H1 (cell line): ENCODE data around the gene LYPD6B. TPM values are rescaled to one million over a fixed set of nuclear protein-coding genes. Genes with fewer than 3 reads are reported as not detected.

Source experiments
- CTCF ChIA-PET: fragments of 300-600 bp; sonication (Branson Sonifier 250); formaldehyde crosslinking; loops from one replicate; lab custom pipeline; 2021; ENCODE audit not compliant: partially characterized antibody; lab: Charles Lee
- POLR2A ChIA-PET: fragments of 300-600 bp; sonication (Branson Sonifier 250); formaldehyde crosslinking; loops from one replicate; lab custom pipeline; 2021; ENCODE audit warnings: inconsistent platforms; ENCODE audit not compliant: partially characterized antibody; lab: Charles Lee
- DNase-seq, 2 experiments: peaks; one replicate each; pipeline versions ENCODE4 v3.0.0 to v3.0.0-alpha.2; 2010 to 2022; ENCODE audit warnings: low spot score in 2 of 2, low read depth in 1 of 2, mixed read lengths in 1 of 2
- FAIRE-seq: peaks from 2 replicates; lab custom pipeline; 2011; peaks lifted over from hg19 to GRCh38; lab: Jason Lieb, UNC
- H2AFZ ChIP-seq: 2 replicates; pipeline ENCODE4 v1.8.1; 2012; ENCODE audit warnings: low read length, inconsistent platforms
- H2AK5ac ChIP-seq: 2 replicates; pipeline ENCODE4 v1.6.1; 2013; ENCODE audit warnings: low read depth, low read length
- H2BK120ac ChIP-seq: replicated peaks from 2 replicates; pipeline ENCODE3; 2013; ENCODE audit warnings: low read depth, low read length, inconsistent platforms
- H2BK12ac ChIP-seq: 2 replicates; pipeline ENCODE4 v1.6.1; 2013; ENCODE audit warnings: low read depth, low read length
- H2BK15ac ChIP-seq: 2 replicates; pipeline ENCODE4 v1.6.1; 2013; ENCODE audit warnings: low read length
- H2BK20ac ChIP-seq: 2 replicates; pipeline ENCODE4 v1.6.1; 2013; ENCODE audit warnings: low read length
- H2BK5ac ChIP-seq: 2 replicates; pipeline ENCODE4 v1.6.1; 2013; ENCODE audit warnings: low read depth, low read length
- H3K14ac ChIP-seq: 2 replicates; pipeline ENCODE4 v1.6.1; 2013; ENCODE audit warnings: inconsistent platforms; ENCODE audit not compliant: insufficient read length
- H3K18ac ChIP-seq: 2 replicates; pipeline ENCODE4 v1.6.1; 2013; ENCODE audit warnings: low read length; ENCODE audit errors: extremely low read depth
- H3K23ac ChIP-seq: 2 replicates; pipeline ENCODE4 v1.6.1; 2013; ENCODE audit warnings: inconsistent platforms; ENCODE audit not compliant: insufficient read length
- H3K23me2 ChIP-seq: 2 replicates; pipeline ENCODE4 v1.6.1; 2013; ENCODE audit warnings: low read depth, low read length
- H3K27ac ChIP-seq: 2 replicates; pipeline ENCODE4 v1.6.1; 2011; ENCODE audit warnings: low read depth, low read length, inconsistent platforms
- H3K27me3 ChIP-seq, 4 experiments: replicated peaks in 1 of 4; 1 replicate in 1 of 4; 2 replicates in 3 of 4; pipeline versions ENCODE4 v1.6.1 to v1.8.1; 2011 to 2013; ENCODE audit warnings: low read length in 3 of 4, mild to moderate bottlenecking in 3 of 4, inconsistent platforms in 2 of 4, mixed read lengths in 2 of 4, moderate library complexity in 1 of 4; ENCODE audit not compliant: control insufficient read depth in 3 of 4, insufficient read depth in 3 of 4; ENCODE audit errors: extremely low read depth in 1 of 4
- H3K36me3 ChIP-seq, 4 experiments: 2 replicates each; pipeline versions ENCODE4 v1.6.1 to v1.8.1; 2011 to 2013; ENCODE audit warnings: mild to moderate bottlenecking in 4 of 4, low read length in 3 of 4, moderate library complexity in 2 of 4, control low read depth in 1 of 4, inconsistent platforms in 1 of 4; ENCODE audit not compliant: insufficient read depth in 4 of 4, control insufficient read depth in 2 of 4
- H3K4ac ChIP-seq: replicated peaks from 2 replicates; pipeline ENCODE3; 2013; ENCODE audit warnings: low read length, low read depth, mixed read lengths, inconsistent platforms; ENCODE audit not compliant: insufficient read length
- H3K4me1 ChIP-seq, 4 experiments: replicated peaks in 1 of 4; 1 replicate in 1 of 4; 2 replicates in 3 of 4; pipeline versions ENCODE4 v1.6.1 to v1.8.1; 2011 to 2013; ENCODE audit warnings: low read length in 3 of 4, inconsistent platforms in 2 of 4, mixed read lengths in 1 of 4; ENCODE audit not compliant: insufficient read depth in 4 of 4, control insufficient read depth in 3 of 4
- H3K4me2 ChIP-seq, 2 experiments: 2 replicates each; pipeline versions ENCODE4 v1.6.1 to v1.8.1; 2011 to 2013; ENCODE audit warnings: low read depth in 2 of 2, low read length in 2 of 2, control low read depth in 1 of 2, inconsistent platforms in 1 of 2, mild to moderate bottlenecking in 1 of 2; ENCODE audit not compliant: insufficient read depth in 1 of 2
- H3K4me3 ChIP-seq, 4 experiments: fragments of 200-600, 300-600 bp in 1 of 4; sonication (generic), shearing (Covaris generic), sonication (Bioruptor Twin) in 1 of 4; 2 replicates each; pipeline versions ENCODE4 v1.5.1 to v1.8.1; 2011 to 2016; ENCODE audit warnings: low read length in 4 of 4, low read depth in 3 of 4, control low read depth in 2 of 4, inconsistent platforms in 2 of 4, mild to moderate bottlenecking in 2 of 4, mixed read lengths in 1 of 4, moderate library complexity in 1 of 4; ENCODE audit not compliant: insufficient read depth in 2 of 4; ENCODE audit errors: extremely low read depth in 1 of 4
- H3K56ac ChIP-seq: replicated peaks from 2 replicates; pipeline ENCODE3; 2013; ENCODE audit warnings: low read depth, mild to moderate bottlenecking, mixed read lengths, low read length, inconsistent platforms; ENCODE audit not compliant: insufficient read length
- H3K79me1 ChIP-seq: 2 replicates; pipeline ENCODE4 v1.6.1; 2013; ENCODE audit warnings: low read depth, low read length, control low read depth
- H3K79me2 ChIP-seq, 2 experiments: 2 replicates each; pipeline versions ENCODE4 v1.6.1 to v1.8.1; 2012 to 2013; ENCODE audit warnings: low read length in 2 of 2, mild to moderate bottlenecking in 2 of 2, inconsistent platforms in 1 of 2; ENCODE audit not compliant: insufficient read depth in 2 of 2, control insufficient read depth in 1 of 2
- H3K9ac ChIP-seq, 4 experiments: replicated peaks in 1 of 4; 1 replicate in 1 of 4; 2 replicates in 3 of 4; pipeline versions ENCODE4 v1.6.1 to v1.8.1; 2011 to 2013; ENCODE audit warnings: low read depth in 3 of 4, low read length in 3 of 4, control low read depth in 2 of 4, mild to moderate bottlenecking in 2 of 4, moderate library complexity in 2 of 4, inconsistent platforms in 1 of 4; ENCODE audit errors: extremely low read depth in 1 of 4
- H3K9me3 ChIP-seq, 2 experiments: 2 replicates each; pipeline versions ENCODE4 v1.6.1 to v1.8.1; 2012 to 2013; ENCODE audit warnings: mild to moderate bottlenecking in 2 of 2, moderate library complexity in 2 of 2, control low read depth in 1 of 2, inconsistent platforms in 1 of 2, low read depth in 1 of 2, low read length in 1 of 2, mixed read lengths in 1 of 2; ENCODE audit not compliant: insufficient read depth in 2 of 2
- H4K20me1 ChIP-seq, 2 experiments: replicated peaks in 1 of 2; 2 replicates each; pipeline versions ENCODE3 to v1.8.1; 2011 to 2013; ENCODE audit warnings: inconsistent platforms in 2 of 2, low read length in 2 of 2, mild to moderate bottlenecking in 1 of 2; ENCODE audit not compliant: insufficient read depth in 2 of 2, control insufficient read depth in 1 of 2
- H4K5ac ChIP-seq: 2 replicates; pipeline ENCODE4 v1.6.1; 2013; ENCODE audit warnings: low read length, low read depth, mixed read lengths, inconsistent platforms; ENCODE audit not compliant: insufficient read length
- H4K8ac ChIP-seq: 2 replicates; pipeline ENCODE4 v1.8.0; 2013; ENCODE audit warnings: mild to moderate bottlenecking, moderate library complexity, low read length, inconsistent platforms; ENCODE audit not compliant: insufficient read depth; ENCODE audit errors: extremely low read depth
- H4K91ac ChIP-seq: replicated peaks from 2 replicates; pipeline ENCODE3; 2013; ENCODE audit warnings: low read length, mixed read lengths, inconsistent platforms; ENCODE audit not compliant: insufficient read length
- BCL11A ChIP-seq, 2 experiments: IDR thresholded peaks; one replicate each; pipeline ENCODE4 v1.6.1; 2011; ENCODE audit warnings: low read depth in 2 of 2, low read length in 2 of 2, mild to moderate bottlenecking in 2 of 2
- FOSL1 ChIP-seq: IDR thresholded peaks from 2 replicates; pipeline ENCODE4 v1.6.1; 2011; ENCODE audit warnings: mild to moderate bottlenecking, low read depth, low read length, moderate library complexity; ENCODE audit not compliant: insufficient read depth
- GABPA ChIP-seq: IDR thresholded peaks from 2 replicates; pipeline ENCODE4 v1.6.1; 2011; ENCODE audit warnings: mild to moderate bottlenecking, low read length, moderate library complexity, borderline replicate concordance; ENCODE audit not compliant: insufficient read depth
- GTF2F1 ChIP-seq: IDR thresholded peaks from 2 replicates; pipeline ENCODE4 v1.6.1; 2012; ENCODE audit warnings: low read depth, low read length, improper control_type of control experiment, borderline replicate concordance
- KDM1A ChIP-seq: fragments of 200-600, 300-600 bp; sonication (generic); IDR thresholded peaks from 2 replicates; pipeline ENCODE4 v1.7.1; 2016; ENCODE audit warnings: mild to moderate bottlenecking, low read length, borderline replicate concordance
- RNF2 ChIP-seq: fragments of 200-900, 300-1000 bp; sonication (generic); IDR thresholded peaks from 2 replicates; pipeline ENCODE4 v1.7.1; 2016; ENCODE audit warnings: borderline replicate concordance, low read depth, mild to moderate bottlenecking, antibody characterized with exemption, low read length; ENCODE audit not compliant: poor library complexity, severe bottlenecking; ENCODE audit errors: missing control alignments
- SP4 ChIP-seq: IDR thresholded peaks from 2 replicates; pipeline ENCODE4 v1.6.1; 2012; ENCODE audit warnings: low read length, inconsistent platforms
- SRF ChIP-seq: IDR thresholded peaks from 2 replicates; pipeline ENCODE4 v1.6.1; 2011; ENCODE audit warnings: mild to moderate bottlenecking, low read depth, low read length, moderate library complexity
- TAF1 ChIP-seq: IDR thresholded peaks from 2 replicates; pipeline ENCODE4 v1.6.1; 2011; ENCODE audit warnings: mild to moderate bottlenecking, low read depth, low read length
- TCF12 ChIP-seq: IDR thresholded peaks from 2 replicates; pipeline ENCODE4 v1.6.1; 2011; ENCODE audit warnings: low read depth, mild to moderate bottlenecking, low read length
- WGBS, 2 experiments: shearing (Covaris generic) in 1 of 2; methylation state at CpG; one replicate each; pipeline versions ENCODE4 v1.1.6 to v1.1.7; 2013 to 2015; ENCODE audit warnings: low lambda C conversion rate in 2 of 2, mixed read lengths in 2 of 2, inconsistent platforms in 1 of 2, low coverage in 1 of 2, missing lambda C conversion rate in 1 of 2; ENCODE audit not compliant: insufficient replicate concordance in 2 of 2, insufficient coverage in 1 of 2, insufficient read length in 1 of 2; ENCODE audit errors: extremely low coverage in 1 of 2, missing lambda C conversion rate in 1 of 2; 5-methylcytosine and 5-hydroxymethylcytosine counted together
- polyA plus RNA-seq, 7 experiments: library from polyadenylated mRNA; depleted of rRNA in 3 of 7; stranded (reverse) in 5 of 7; unstranded in 2 of 7; fragments of >200 nt in 5 of 7; fragments of 200-250 nt in 2 of 7; gene quantifications; 1 replicate in 5 of 7; 2 replicates in 1 of 7; 4 replicates in 1 of 7; pipeline versions ENCODE4 v1.2.1 to v1.2.3, GENCODE V29; 2011 to 2013; ENCODE audit warnings: missing spikeins in 2 of 7, mixed read lengths in 2 of 7
- total RNA-seq: library from RNA; stranded (reverse); fragmentation: NEBNext Ultra II Directional; extraction: Animal tissue kit (Norgen Biotek cat#: 25700); gene quantifications from 2 replicates; pipeline ENCODE4 v1.2.1, GENCODE V29; 2021

Gene LYPD6B
- total and polyA plus RNA-seq, 2 of the 8 experiments (the other 6 are each of a cell fraction or from before 2014, with no cell fraction given), result 2.2 to 3.5 TPM

GRCh38 chr2:149188291-149188690 lies 149.8 kb downstream of the LYPD6B start:
- POLR2A ChIA-PET, result no interaction called here
- no peaks in the 10 kb centered on the region for H3K4me1 ChIP-seq
- no peak overlapping the region for H3K4me3 ChIP-seq
- H3K79me2 ChIP-seq, result no peaks in the 10 kb centered on the region
- H3K18ac ChIP-seq, result no peak overlapping the region
- H4K20me1 ChIP-seq, result no peaks in the 10 kb centered on the region
- H3K9me3 ChIP-seq, result no peaks in the 10 kb centered on the region
- no peak for TF ChIP-seq GABPA
- TF ChIP-seq RNF2, result no peak
- no peak for TF ChIP-seq FOSL1
- no peak for TF ChIP-seq SRF
- TF ChIP-seq SP4, result no peak
- no peak for TF ChIP-seq GTF2F1
- TF ChIP-seq TCF12, result no peak
- no peak for TF ChIP-seq BCL11A (IDR thresholded peaks at IDR 0.05; ENCODE audit: low read depth in 2 of 2, low read length in 2 of 2)
- no peak for TF ChIP-seq TAF1
- TF ChIP-seq KDM1A, result no peak
- no peaks in the 10 kb centered on the region for H3K27me3 ChIP-seq
- H3K9ac ChIP-seq, result no peak overlapping the region
- no peak overlapping the region for H2BK12ac ChIP-seq
- DNase-seq, result no peak
- H2BK120ac ChIP-seq, result no peak overlapping the region
- H2BK20ac ChIP-seq, result no peak overlapping the region
- H2AK5ac ChIP-seq, result no peak overlapping the region
- no peak overlapping the region for H4K91ac ChIP-seq
- H2BK5ac ChIP-seq, result no peak overlapping the region
- H2AFZ ChIP-seq, result no peak overlapping the region
- no peak overlapping the region for H3K56ac ChIP-seq
- no peaks in the 10 kb centered on the region for H3K36me3 ChIP-seq
- FAIRE-seq, result no peak
- H3K4ac ChIP-seq, result no peak overlapping the region
- no peak overlapping the region for H4K5ac ChIP-seq
- no peak overlapping the region for H3K4me2 ChIP-seq
- H3K23ac ChIP-seq, result no peak overlapping the region
- CTCF ChIA-PET, result interaction anchor here (0.9 to 1.1 kb wide), 2 partner anchors 9 to 126 kb away, joined by 3 to 5 read pairs; no protein-coding TSS in a partner anchor
- no peak overlapping the region for H4K8ac ChIP-seq
- H3K79me1 ChIP-seq, result no peaks in the 10 kb centered on the region
- 83% methylated on average over 1 of the region's 1 CpG; no CpG with 5 or more reads in 1 of the 2 experiments for WGBS, 2 experiments
- H3K14ac ChIP-seq, result no peak overlapping the region
- H2BK15ac ChIP-seq, result no peak overlapping the region
- H3K23me2 ChIP-seq, result no peaks in the 10 kb centered on the region
- no peak overlapping the region for H3K27ac ChIP-seq
